Measurements from ENCODE around the gene LIMCH1.
"Not testable (repeated sequence)": the region's sequence is repeated elsewhere in the genome, so short reads cannot be mapped to it uniquely, and the experiment has no call there.

Gene LIMCH1

GRCh38 chr4:41538017-41538733 is at the start of gene LIMCH1:
Gene LIMCH1, plus strand, starts transcription at chr4:41538157. Its CDS starts 67,839 bp downstream, at chr4:41605996.
- DNase-seq = no peak

- DNase-seq = not testable (repeated sequence)
Observed at GRCh38 chr4:41491081-41491576, 46.8 kb upstream of the LIMCH1 start.

- DNase-seq = no peak
Observed at GRCh38 chr4:41496977-41497376, 41.0 kb upstream of the LIMCH1 start.

GRCh38 chr4:41498177-41498576 is 39.8 kb upstream of the LIMCH1 start:
- no peak for DNase-seq

- no peak for DNase-seq
Observed at GRCh38 chr4:41504167-41504818, 33.7 kb upstream of the LIMCH1 start.

GRCh38 chr4:41505161-41505661 is 32.7 kb upstream of the LIMCH1 start:
- DNase-seq = no peak

GRCh38 chr4:41506130-41506529 is 31.8 kb upstream of the LIMCH1 start:
- no peak for DNase-seq

GRCh38 chr4:41507291-41507947 is 30.5 kb upstream of the LIMCH1 start:
- DNase-seq = no peak

GRCh38 chr4:41509451-41509866 is 28.5 kb upstream of the LIMCH1 start:
- DNase-seq = no peak

GRCh38 chr4:41510179-41510578 is 27.8 kb upstream of the LIMCH1 start:
- DNase-seq = no peak

GRCh38 chr4:41512136-41512535 is 25.8 kb upstream of the LIMCH1 start:
- DNase-seq = no peak

- no peak for DNase-seq
Observed at GRCh38 chr4:41512596-41512995, 25.4 kb upstream of the LIMCH1 start.

- no peak for DNase-seq
Observed at GRCh38 chr4:41514169-41514568, 23.8 kb upstream of the LIMCH1 start.

GRCh38 chr4:41514766-41515481 is 23.0 kb upstream of the LIMCH1 start:
- no peak for DNase-seq

GRCh38 chr4:41517121-41517520 is 20.8 kb upstream of the LIMCH1 start:
- DNase-seq = no peak

GRCh38 chr4:41517747-41518146 is 20.2 kb upstream of the LIMCH1 start:
- no peak for DNase-seq

GRCh38 chr4:41524425-41524824 is 13.5 kb upstream of the LIMCH1 start:
- no peak for DNase-seq

- no peak for DNase-seq
Observed at GRCh38 chr4:41525129-41525528, 12.8 kb upstream of the LIMCH1 start.

- DNase-seq = no peak
Observed at GRCh38 chr4:41526628-41527027, 11.3 kb upstream of the LIMCH1 start.

- DNase-seq = no peak
Observed at GRCh38 chr4:41528512-41529205, 9.3 kb upstream of the LIMCH1 start.

- no peak for DNase-seq
Observed at GRCh38 chr4:41530741-41531140, 7.2 kb upstream of the LIMCH1 start.

- DNase-seq = no peak
Observed at GRCh38 chr4:41532336-41532735, 5.6 kb upstream of the LIMCH1 start.

All from activated CD4-positive, alpha-beta T cell treated with anti-CD3 and anti-CD28 coated beads, Interleukin-10, Interleukin-2, amounts not matched to agents 100 ng/mL and 50 ng/mL, durations not matched to agents 16 hours and 8 hours (primary cell).